ENCODE measurements around the gene TOPORS.

DNA sequence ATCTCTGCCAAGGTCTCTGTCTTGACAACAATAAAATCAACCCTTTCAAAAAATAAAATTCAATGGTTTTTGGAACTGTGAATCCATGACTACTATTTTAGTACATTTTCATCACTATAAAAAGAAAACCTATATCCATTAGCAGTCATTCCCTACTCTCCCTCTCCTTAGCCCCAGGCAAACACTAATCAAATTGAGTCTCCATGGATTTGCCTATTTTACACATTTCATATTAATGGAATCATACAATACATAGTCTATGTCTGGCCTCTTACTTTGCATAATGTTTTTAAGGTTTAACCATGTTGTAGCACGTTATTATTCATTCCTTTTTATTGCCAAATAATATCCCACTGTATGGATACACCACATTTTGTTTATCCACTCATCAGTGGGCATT, 50.5 kb downstream of the TOPORS start:
- TF ChIP-seq, protein P1, sequence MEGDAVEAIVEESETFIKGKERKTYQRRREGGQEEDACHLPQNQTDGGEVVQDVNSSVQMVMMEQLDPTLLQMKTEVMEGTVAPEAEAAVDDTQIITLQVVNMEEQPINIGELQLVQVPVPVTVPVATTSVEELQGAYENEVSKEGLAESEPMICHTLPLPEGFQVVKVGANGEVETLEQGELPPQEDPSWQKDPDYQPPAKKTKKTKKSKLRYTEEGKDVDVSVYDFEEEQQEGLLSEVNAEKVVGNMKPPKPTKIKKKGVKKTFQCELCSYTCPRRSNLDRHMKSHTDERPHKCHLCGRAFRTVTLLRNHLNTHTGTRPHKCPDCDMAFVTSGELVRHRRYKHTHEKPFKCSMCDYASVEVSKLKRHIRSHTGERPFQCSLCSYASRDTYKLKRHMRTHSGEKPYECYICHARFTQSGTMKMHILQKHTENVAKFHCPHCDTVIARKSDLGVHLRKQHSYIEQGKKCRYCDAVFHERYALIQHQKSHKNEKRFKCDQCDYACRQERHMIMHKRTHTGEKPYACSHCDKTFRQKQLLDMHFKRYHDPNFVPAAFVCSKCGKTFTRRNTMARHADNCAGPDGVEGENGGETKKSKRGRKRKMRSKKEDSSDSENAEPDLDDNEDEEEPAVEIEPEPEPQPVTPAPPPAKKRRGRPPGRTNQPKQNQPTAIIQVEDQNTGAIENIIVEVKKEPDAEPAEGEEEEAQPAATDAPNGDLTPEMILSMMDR (IDR thresholded peaks at IDR 0.05), result no peak
- TF ChIP-seq POLR2A (IDR thresholded peaks at IDR 0.05), result no peak
